Left forelimb (tissue), 1 donor: ENCODE results near the gene SMIM24.

Experiments
- DNase-seq: peaks from one replicate; pipeline ENCODE4 v3.0.0-alpha.2; 2018; ENCODE audit warnings: low spot score

The SMIM24 gene

GRCh38 chr19:3474010-3474409, 6.3 kb downstream of the SMIM24 start:
- DNase-seq, result no peak

GRCh38 chr19:3471954-3472655, 8.2 kb downstream of the SMIM24 start:
- DNase-seq, result no peak

GRCh38 chr19:3470500-3471128, 9.7 kb downstream of the SMIM24 start:
- DNase-seq, result no peak

GRCh38 chr19:3469638-3470499, 10.5 kb downstream of the SMIM24 start:
- no peak for DNase-seq

GRCh38 chr19:3468211-3468610, 12.1 kb downstream of the SMIM24 start:
- DNase-seq, result no peak

- DNase-seq, result no peak
Observed at GRCh38 chr19:3467437-3468198, 12.7 kb downstream of the SMIM24 start.

- DNase-seq, result no peak
Observed at GRCh38 chr19:3466635-3467034, 13.7 kb downstream of the SMIM24 start.

GRCh38 chr19:3465552-3465951, 14.8 kb downstream of the SMIM24 start:
- no peak for DNase-seq

- no peak for DNase-seq
Observed at GRCh38 chr19:3464587-3465235, 15.6 kb downstream of the SMIM24 start.

GRCh38 chr19:3463714-3464586, 16.4 kb downstream of the SMIM24 start:
- no peak for DNase-seq

GRCh38 chr19:3462991-3463713, 17.2 kb downstream of the SMIM24 start:
- no peak for DNase-seq

- no peak for DNase-seq
Observed at GRCh38 chr19:3459965-3460582, 20.3 kb downstream of the SMIM24 start.

GRCh38 chr19:3459089-3459881, 21.0 kb downstream of the SMIM24 start:
- peak; percentile 91 for DNase-seq

GRCh38 chr19:3458229-3459088, 21.9 kb downstream of the SMIM24 start:
- DNase-seq, result no peak

GRCh38 chr19:3457528-3458228, 22.6 kb downstream of the SMIM24 start:
- DNase-seq, result no peak

GRCh38 chr19:3456925-3457527, 23.3 kb downstream of the SMIM24 start:
- no peak for DNase-seq
